ENCODE data around the gene MYCBP2.
"Not testable (repeated sequence)": the region's sequence is repeated elsewhere in the genome, so short reads cannot be mapped to it uniquely, and the experiment has no call there.

MYCBP2 gene

DNA sequence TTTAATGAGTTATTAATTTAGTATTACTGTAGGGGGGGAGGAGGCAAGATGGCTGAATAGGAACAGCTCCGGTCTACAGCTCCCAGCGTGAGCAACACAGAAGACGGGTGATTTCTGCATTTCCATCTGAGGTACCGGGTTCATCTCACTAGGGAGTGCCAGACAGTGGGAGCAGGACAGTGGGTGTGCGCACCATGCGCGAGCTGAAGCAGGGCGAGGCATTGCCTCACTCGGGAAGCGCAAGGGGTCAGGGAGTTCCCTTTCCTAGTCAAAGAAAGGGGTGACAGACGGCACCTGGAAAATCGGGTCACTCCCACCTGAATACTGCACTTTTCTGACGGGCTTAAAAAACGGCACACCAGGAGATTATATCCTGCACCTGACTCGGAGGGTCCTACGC lies 127.9 kb downstream of the MYCBP2 start:
- not testable (repeated sequence) for DNase-seq (ENCODE audit: low read depth in 2 of 2)

DNA sequence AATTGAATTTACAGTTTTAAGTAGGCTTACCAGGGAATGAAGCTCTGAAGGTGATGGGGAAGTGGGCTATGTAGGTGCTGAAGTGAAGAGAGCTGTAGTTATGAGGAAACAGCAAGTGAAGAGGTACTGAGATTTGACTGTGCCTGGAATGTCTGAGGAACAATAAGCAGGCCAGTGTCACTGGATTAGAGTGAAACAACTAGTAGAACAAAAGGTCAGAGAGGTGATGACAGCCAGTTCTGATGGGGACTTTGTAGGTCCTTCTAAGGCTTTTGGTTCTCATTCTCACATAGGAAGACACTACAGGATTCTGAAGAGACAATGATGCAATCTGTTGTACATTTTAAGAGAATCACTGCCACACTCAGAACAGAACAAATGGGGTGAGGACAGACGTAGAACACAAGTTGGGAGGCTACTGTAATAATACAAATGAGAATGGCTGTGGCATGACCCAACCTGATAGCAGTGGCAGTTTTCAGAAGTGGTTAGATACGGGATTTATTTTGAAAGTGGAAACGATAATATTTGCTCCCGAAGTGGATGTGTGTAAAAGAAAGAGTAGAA lies 130.8 kb downstream of the MYCBP2 start:
- DNase-seq (ENCODE audit: low read depth in 2 of 2) = no peak

DNA sequence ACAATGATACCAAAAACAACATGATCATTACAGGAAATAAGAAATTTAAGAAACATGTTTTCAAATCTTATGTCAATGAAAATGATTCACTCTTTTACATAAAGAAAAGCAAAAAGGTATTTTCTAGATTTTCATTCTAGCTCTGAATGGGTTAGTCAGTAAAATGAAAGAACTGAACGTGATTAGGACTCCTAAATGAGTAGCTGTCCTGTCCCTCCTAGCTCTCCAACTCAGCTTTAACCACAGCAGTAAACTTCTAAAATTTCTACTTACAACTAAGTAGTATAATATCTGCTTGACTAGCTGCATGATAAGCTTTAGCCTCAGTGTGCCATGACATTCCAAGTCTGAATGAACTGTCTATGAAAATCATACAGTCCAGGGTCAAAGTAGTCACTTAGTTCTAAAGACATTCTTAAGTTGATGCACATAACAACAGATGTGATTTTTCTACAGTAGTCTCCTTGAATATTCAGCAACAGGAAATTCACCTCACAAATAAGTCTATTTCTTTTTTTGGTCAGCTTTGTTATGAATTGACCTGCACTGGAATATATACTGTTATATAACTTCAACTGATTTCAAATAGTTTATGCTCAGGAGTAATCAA lies 136.4 kb downstream of the MYCBP2 start:
- DNase-seq (ENCODE audit: low read depth in 2 of 2) = no peak

DNA sequence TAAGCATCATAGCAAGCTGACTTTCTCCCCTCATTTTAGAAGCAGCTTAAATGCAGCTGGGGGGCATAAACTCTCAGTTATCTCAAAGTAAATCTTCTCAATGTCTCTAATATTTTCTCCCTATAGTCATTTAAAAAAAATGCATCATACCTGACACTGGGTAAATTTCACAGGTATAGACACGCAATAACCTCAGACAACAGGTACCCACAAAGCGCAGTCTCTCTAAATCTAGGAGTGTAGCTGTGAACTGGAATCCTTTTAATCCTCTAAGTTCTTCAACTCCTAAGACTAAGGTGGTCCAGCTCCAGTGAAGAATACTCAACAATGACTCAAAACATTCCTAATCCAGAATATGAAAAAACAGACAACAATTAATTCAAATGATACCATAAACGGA lies 141.2 kb downstream of the MYCBP2 start:
- DNase-seq (ENCODE audit: low read depth in 2 of 2) = no peak

DNA sequence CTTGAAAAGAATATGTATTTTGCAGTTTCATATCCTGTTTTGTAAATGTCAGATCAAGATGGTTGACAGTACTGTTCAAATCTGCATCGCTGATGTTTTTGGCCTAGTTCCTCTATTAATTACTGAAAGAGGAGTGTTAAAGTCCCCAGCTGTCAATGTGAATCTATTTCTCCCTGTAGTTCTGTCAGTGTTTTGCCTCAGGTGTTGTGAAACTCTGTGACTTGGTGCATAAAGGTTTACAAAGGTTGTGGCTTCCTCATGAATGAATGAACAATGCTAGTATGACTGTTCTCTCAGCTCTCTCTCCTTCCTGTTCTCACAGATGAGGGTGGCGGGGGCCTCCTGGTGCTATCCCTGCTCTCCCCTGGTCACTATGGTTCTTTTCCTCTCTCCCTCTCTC lies 142.4 kb downstream of the MYCBP2 start:
- no peak for DNase-seq (ENCODE audit: low read depth in 2 of 2)

DNA sequence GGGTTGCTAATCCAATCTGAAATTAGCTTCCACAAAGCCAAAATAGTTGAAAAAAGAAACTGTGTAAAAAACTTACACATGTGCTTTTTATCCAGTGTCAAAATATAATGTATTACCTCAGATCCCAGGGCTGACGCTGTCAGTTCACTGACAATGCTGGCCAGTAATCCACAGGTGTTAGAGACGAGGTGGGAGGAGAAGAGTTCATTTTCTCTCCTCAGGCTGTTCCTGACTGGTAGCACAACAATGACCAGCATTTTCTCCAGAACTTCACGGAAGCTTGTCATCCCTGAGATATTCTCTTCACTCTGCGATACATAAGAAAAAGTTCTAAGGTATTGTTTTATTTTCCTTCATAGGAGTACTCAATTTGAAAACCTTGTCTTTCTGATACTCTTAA lies 146.9 kb downstream of the MYCBP2 start:
- DNase-seq (ENCODE audit: low read depth in 2 of 2) = no peak

DNA sequence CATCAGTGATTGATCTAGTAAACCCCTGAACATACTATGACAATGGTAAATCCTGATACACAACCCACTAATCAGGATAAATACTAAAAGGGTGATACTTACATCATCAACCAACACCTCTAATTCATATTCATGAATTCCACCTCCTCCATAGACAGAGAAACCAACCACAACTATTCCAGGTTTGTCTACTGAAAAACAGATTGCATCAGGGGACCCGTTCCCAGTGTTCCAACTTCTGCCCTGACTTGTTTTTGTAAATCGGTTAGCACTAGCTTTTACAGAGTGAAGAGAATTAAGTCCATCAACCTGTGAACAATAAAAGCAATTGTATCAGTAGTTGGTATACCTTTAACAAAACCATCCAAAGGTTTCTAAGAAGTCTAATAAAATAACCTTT lies 149.2 kb downstream of the MYCBP2 start:
- no peak for DNase-seq (ENCODE audit: low read depth in 2 of 2)

DNA sequence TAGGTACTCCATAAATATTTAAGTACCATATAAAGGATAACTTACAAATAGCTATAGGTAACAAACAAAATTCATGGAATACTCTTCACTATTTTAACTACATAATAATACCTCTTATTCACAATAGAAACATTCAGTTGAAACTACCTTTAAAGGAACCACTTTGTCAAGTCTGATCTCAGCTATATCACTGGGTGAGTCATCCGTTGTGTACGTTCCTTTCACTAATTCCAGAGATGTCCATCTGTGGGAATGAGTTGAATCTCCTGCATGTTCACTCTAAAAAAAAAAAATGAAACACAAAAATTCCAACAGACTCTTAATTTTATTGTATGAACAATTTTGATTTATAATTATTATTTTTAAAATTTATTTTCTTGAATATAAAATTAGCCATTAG lies 150.5 kb downstream of the MYCBP2 start:
- no peak for DNase-seq (ENCODE audit: low read depth in 2 of 2)

DNA sequence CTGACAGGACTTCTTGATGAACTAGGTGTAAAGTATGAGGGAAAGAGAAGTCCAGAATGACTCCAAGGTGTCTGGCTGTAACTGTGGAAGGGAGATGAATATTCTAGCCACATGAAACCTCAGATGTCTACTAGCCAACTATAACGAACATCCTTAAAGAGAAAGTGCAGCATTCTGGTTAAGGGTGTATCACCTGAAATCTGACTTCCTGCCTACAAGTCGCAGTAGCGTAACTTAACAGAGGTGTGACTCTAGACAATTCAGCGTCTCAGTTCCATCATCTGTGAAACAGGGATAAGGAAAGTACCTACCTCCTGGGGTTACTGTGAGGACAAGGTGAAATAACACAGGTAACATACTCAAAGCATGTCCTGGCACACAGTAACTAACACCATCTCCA lies 154.2 kb downstream of the MYCBP2 start:
- DNase-seq (ENCODE audit: low read depth in 2 of 2) = no peak

DNA sequence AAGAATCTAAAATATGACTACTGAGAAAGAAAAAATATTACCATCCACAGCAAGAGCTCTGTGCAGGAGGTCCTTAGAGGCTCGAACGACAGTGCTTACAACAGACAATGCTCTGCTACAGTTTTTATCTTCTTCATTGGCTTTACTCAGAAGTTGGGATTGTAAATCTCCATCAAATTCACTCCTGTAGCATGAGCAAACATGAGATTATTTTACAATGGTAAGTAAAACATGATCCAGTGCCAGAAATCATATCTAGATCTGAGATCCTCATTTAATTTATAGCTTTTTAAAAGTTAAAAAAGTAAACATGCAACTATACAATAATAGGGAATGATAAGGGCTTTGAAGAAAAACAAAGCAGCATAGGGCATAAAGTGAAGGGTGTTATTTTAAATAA lies 155.4 kb downstream of the MYCBP2 start:
- DNase-seq (ENCODE audit: low read depth in 2 of 2) = no peak

DNA sequence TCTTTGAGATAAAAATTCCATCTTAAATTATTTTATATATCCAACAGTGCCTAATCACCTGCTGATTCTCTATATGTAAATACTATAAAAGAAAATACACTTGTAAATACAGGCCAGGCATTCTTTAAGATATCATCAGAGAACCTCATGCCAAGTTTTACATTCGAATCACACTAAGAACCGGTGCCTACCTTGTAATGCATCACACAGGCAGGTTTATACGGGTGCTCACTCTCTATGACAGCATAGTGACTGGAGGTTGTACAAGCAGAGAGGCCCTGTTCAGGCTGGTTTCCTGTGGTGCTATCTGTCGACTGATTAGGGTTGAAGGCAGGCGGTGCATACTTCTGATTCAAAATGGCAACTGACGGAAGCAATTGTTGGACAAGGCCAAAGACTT lies 158.7 kb downstream of the MYCBP2 start:
- no peak for DNase-seq (ENCODE audit: low read depth in 2 of 2)

DNA sequence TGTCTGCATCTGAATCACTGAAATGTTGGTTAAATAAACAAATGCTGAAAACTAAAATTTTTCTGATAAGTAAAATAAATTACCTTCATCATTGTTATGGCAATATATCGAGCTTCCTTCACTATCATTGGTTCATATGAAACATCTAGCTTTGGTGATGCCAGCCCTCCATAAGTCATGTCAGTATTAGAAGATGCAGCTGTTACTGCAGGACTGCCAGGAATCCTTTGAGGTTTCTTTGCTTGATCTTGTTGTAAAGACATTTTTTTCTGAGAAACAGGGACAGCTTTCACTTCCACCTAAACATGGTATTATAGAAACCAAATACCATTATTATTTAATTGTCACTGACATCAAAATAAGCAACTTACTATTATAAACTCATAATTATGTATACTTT lies 176.2 kb downstream of the MYCBP2 start:
- no peak for DNase-seq (ENCODE audit: low read depth in 2 of 2)

DNA sequence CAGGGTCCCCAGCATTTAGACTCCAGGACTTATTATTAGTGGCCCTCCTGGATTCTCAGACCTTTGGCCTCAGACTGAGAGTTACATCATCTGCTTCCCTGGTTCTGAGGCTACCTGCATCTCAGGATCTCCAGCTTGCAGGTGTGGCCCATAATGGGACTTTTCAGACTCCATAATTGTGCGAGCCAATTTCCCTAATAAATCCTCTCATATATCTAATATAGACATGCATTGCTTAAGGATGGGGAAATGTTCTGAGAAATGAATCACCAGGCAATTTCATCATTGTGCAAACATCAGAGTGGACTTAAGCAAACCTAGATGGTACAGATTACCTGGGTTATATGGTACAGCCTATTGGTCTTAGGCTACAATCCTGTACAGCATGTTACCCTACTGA lies 183.5 kb downstream of the MYCBP2 start:
- DNase-seq (ENCODE audit: low read depth in 2 of 2) = no peak

DNA sequence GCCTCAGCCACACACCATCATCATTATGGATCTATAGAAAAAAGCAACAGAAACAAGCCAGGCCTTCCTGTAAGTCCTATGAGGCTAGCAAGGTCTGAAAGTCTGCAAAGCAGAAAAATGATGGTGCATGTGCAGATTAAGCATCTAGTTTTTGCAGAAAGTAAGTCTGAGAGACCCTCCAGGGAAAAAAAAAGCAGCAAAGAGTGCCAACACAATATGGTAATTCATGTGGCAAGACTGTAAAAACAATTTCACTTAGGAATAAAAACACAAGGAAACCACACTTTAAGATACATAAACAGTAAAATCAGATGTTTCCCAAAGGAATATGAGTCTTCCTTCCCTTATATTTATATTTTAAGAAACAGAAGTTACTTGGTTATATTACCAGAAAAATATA lies 187.6 kb downstream of the MYCBP2 start:
- no peak for DNase-seq (ENCODE audit: low read depth in 2 of 2)

DNA sequence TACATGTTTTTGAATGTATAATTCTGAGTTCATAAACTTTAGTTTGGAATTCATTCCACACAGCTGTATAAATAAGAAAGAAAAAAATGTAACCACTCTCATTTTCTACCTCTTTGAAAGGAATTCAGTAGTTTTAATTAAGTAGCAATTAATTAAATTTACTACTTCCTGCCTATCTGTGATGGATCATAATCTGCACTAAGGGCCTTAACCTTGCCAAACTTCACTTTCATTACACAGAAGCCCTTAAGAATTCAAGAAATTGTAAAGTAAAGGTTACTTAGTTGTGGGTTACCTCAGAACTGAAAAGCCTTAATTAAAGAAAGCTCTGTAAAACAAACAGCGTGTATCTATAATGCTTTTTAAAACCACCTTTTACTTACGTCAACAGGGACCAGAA lies 188.1 kb downstream of the MYCBP2 start:
- no peak for DNase-seq (ENCODE audit: low read depth in 2 of 2)

DNA sequence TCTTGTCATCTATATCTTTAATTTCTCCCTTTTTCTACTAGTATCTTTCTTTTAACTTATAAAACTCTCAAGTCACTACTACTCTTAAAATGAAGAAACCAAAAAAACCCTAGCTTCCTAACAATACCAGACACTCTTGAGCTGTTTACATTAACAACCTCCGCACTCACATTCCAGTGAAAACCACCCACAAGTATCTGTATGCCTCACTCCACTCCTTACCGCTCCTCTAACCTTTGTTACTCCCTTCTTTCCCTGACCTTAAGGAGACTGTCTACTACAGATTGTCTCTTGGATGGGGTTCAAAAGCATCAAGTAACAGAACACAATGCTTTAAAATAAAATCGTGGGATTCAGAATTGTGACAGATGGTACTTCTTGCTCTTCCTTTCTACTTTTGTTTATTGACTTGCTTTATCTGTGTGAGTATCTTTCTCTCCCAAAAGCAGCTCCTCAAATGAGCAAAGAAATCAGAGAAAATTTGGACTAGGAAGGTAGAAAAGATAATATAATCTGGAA lies 189.9 kb downstream of the MYCBP2 start:
- no peak for DNase-seq (ENCODE audit: low read depth in 2 of 2)

DNA sequence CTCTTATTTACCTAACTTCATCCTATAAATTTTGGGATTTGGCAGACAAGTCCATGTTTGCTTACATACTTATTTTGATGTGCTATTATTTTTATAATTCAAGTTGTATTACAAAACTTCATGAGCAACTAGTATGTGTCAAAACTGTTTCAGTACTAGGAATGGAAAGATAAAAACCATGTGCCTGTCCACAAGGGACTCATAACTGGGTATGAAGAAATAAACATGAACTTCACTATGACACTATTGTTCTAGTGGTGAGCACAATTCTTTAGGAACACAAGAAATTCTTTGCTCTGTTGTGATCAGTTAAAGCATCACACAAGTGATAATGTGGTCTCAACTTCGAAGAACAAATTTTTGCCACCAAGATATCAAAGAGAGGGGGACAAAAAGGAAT lies 202.5 kb downstream of the MYCBP2 start:
- DNase-seq (ENCODE audit: low read depth in 2 of 2) = no peak

DNA sequence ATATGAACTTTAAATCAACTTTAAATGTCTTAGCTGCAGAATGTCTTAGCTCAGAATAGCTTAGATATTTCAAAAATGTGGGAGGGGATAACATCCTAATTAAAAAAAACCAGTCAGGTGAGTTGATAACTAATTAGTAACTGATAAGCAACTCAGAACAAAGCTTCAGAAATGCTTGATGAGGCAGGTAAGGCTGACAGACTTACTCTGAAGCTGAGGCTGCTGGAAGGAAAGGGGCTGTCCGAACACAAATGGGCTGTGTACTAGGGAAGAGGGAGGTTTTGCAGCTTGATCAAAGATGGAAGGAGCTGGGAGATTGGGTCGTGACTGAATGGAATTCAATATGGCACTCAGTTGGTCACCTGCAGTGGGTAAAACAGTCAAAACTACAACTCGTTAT lies 208.8 kb downstream of the MYCBP2 start:
- DNase-seq (ENCODE audit: low read depth in 2 of 2) = no peak

DNA sequence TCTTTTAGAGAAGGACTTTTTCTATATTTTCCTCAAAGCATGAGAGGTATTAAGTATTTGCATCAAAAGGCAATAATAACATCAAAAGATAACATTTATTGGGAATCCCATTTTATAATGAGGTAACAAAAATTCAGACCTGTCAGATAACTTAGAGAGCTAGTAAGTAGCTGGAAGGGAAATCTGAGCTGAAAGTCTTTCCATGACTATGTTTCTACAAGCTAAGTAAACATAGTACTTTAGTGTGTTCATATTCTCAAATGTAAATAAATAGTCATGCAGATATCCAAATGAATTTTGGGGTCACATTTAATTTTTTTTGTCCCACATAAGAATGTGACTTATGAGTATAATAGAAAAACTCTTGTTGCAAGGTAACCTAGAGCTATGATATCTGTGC lies 212.6 kb downstream of the MYCBP2 start:
- no peak for DNase-seq (ENCODE audit: low read depth in 2 of 2)

DNA sequence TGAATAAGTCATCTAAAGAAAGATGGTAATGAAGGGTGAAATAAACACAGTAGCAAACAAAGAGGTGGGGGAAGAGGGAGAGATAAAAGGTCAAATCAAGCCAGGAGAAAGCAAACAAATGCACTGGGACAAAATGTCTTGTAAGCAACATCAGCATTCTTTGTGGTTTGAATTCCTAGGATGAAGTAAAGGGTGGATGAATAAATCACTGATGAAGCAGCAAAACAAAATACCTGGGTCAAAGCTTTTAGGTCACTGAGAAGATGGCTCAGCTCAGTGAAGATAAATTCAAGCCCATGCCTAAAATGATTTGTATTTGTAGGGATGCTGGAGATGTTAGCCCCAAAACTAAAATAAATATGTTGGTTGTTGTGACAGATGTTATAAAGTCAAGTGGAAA lies 213.4 kb downstream of the MYCBP2 start:
- no peak for DNase-seq (ENCODE audit: low read depth in 2 of 2)

DNA sequence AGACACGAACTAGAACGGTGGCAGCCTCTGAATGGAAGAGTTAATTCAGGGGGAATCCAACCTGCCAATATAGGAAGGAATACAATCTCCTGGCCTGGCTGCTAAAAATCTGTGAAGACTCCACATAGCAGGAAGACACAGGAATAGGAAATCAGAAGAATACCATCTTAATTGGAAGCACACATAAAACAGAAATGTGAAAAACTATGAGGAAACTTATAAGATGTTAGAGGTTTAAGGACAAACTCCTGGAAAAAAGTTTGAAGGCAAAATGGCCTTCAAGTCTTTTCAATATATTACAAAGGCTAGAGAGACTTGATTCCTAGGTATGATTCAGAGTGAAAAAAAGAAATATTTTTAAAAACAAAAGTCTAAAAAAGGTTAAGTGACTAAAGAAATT lies 221.8 kb downstream of the MYCBP2 start:
- DNase-seq (ENCODE audit: low read depth in 2 of 2) = no peak

DNA sequence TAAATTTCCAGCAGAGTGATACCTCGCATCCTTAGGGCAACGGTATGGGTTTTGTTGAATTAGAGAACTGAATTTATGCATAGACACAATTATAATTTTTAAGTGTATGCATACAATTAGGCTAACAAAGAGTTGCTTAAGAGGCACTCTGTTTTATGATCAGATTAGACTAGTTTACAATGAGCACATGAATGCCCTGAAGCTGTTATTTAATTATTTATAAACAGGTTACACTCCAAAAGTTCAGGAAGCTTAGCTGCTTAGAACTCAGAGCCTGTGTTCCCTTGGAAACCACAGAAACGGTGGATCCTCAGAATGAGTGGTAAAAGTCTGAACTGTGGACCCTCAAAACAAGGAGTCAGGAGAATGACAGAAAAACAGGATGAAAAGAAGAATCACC lies 227.5 kb downstream of the MYCBP2 start:
- DNase-seq (ENCODE audit: low read depth in 2 of 2) = no peak

DNA sequence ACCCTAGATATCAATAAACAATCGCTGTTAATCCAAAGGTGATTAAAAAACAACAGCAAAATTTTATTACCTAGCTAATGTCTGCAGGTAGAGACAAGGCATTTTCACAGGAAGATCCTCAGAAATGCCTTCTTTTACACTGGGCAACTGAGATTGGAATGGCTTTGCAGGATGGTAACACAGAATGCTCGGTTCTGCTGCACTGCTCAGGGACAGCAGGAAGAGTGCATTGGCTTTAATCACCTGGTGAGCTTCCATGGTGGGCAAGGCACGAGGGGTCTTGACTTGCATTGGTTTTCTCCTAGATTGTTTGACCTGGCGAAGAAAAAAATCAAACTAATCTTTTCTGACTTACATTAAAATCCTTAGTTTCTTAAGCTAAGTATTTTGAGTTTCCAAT lies 231.6 kb downstream of the MYCBP2 start:
- no peak for DNase-seq (ENCODE audit: low read depth in 2 of 2)

DNA sequence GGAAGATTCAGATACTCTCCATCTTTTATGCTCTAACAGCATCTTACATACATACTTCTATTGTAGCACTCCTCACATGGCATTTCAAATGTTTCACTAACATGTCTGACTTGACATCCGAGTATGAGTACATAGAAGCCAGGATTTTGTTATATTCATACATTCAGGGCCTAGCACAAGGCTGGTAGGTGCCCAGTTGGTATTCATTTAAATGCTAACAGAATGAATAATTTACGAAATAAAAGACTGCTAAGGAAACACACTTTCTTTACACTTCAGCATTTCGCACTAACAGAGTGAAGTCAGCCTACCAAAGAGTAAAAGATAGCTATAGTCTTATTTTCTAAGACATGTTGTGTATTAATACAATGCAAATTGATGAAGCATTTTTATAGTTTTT lies 232.1 kb downstream of the MYCBP2 start:
- DNase-seq (ENCODE audit: low read depth in 2 of 2) = no peak
